A549 (cell line): ENCODE data around the gene ATXN10.
A peak's percentile ranks its signal among the peaks of the same experiment; 100 is the strongest.

ENCODE experiments used
- BHLHE40 ChIP-seq: IDR thresholded peaks from 2 replicates; pipeline ENCODE4 v1.6.1; 2012; ENCODE audit warnings: low read depth, low read length, inconsistent platforms
- CTCF ChIP-seq: fragments of >200 bp; sonication (Bioruptor Twin); formaldehyde crosslinking; IDR thresholded peaks from 3 replicates; pipeline ENCODE4 v1.5.1; 2016
- EP300 ChIP-seq, 2 experiments: fragments of >200 bp; sonication (Bioruptor Twin); formaldehyde crosslinking; IDR thresholded peaks; 2 replicates in 1 of 2; 3 replicates in 1 of 2; pipeline ENCODE4 v1.6.1; 2016 to 2017
- MAFK ChIP-seq: fragments of 450-650 bp; IDR thresholded peaks from 2 replicates; pipeline ENCODE4 v1.6.1; 2014; ENCODE audit not compliant: partially characterized antibody
- RNF2 ChIP-seq: fragments of 200-600 bp; sonication (generic); IDR thresholded peaks from 2 replicates; pipeline ENCODE4 v1.6.1; 2016; ENCODE audit warnings: low read depth, mild to moderate bottlenecking, antibody characterized with exemption, moderate library complexity, borderline replicate concordance
- TP53 ChIP-seq: fragments of 250-450 bp; sonication (Bioruptor Pico); IDR thresholded peaks from 2 replicates; pipeline ENCODE4 v1.5.0; 2021; ENCODE audit warnings: mild to moderate bottlenecking, moderate library complexity
- TF ChIP-seq, protein P1 (sequence below): IDR thresholded peaks from 2 replicates; pipeline ENCODE4 v1.6.1; 2012
- TF ChIP-seq, protein P2 (sequence below): fragments of 250-450 bp; sonication (Bioruptor Pico); IDR thresholded peaks from 2 replicates; pipeline ENCODE4 v1.5.0; 2021; ENCODE audit warnings: mild to moderate bottlenecking, moderate library complexity, borderline replicate concordance

- TF ChIP-seq CTCF, result no peak
- TF ChIP-seq BHLHE40, result no peak
- TF ChIP-seq TP53 (CRISPR knock-in tag), result no peak
- no peak for TF ChIP-seq EP300 (IDR thresholded peaks at IDR 0.05)
- TF ChIP-seq, protein P1, sequence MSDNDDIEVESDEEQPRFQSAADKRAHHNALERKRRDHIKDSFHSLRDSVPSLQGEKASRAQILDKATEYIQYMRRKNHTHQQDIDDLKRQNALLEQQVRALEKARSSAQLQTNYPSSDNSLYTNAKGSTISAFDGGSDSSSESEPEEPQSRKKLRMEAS, result peak; percentile 91
- TF ChIP-seq, protein P2, sequence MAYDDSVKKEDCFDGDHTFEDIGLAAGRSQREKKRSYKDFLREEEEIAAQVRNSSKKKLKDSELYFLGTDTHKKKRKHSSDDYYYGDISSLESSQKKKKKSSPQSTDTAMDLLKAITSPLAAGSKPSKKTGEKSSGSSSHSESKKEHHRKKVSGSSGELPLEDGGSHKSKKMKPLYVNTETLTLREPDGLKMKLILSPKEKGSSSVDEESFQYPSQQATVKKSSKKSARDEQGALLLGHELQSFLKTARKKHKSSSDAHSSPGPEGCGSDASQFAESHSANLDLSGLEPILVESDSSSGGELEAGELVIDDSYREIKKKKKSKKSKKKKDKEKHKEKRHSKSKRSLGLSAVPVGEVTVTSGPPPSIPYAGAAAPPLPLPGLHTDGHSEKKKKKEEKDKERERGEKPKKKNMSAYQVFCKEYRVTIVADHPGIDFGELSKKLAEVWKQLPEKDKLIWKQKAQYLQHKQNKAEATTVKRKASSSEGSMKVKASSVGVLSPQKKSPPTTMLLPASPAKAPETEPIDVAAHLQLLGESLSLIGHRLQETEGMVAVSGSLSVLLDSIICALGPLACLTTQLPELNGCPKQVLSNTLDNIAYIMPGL (CRISPR knock-in tag), result no peak
- TF ChIP-seq RNF2, result no peak
- TF ChIP-seq MAFK, result peak; percentile 73
Observed at GRCh38 chr22:45626198-45626651, 45.4 kb upstream of the ATXN10 start.
